PC-3 (cell line): ENCODE data around the gene PREX1.

ENCODE experiments used
- EZH2 ChIP-seq: fragments of 300-600 bp; sonication (generic); IDR thresholded peaks from one replicate; pipeline ENCODE4 v1.6.1; 2017; ENCODE audit warnings: antibody characterized with exemption, mild to moderate bottlenecking, low read length; ENCODE audit not compliant: unreplicated experiment
- TF ChIP-seq, protein P1 (sequence below): fragments of 300-600 bp; sonication (generic); conservative IDR thresholded peaks from 2 replicates; pipeline ENCODE4 v1.5.1; 2017; ENCODE audit warnings: antibody characterized with exemption, low read depth, mild to moderate bottlenecking, low read length

DNA sequence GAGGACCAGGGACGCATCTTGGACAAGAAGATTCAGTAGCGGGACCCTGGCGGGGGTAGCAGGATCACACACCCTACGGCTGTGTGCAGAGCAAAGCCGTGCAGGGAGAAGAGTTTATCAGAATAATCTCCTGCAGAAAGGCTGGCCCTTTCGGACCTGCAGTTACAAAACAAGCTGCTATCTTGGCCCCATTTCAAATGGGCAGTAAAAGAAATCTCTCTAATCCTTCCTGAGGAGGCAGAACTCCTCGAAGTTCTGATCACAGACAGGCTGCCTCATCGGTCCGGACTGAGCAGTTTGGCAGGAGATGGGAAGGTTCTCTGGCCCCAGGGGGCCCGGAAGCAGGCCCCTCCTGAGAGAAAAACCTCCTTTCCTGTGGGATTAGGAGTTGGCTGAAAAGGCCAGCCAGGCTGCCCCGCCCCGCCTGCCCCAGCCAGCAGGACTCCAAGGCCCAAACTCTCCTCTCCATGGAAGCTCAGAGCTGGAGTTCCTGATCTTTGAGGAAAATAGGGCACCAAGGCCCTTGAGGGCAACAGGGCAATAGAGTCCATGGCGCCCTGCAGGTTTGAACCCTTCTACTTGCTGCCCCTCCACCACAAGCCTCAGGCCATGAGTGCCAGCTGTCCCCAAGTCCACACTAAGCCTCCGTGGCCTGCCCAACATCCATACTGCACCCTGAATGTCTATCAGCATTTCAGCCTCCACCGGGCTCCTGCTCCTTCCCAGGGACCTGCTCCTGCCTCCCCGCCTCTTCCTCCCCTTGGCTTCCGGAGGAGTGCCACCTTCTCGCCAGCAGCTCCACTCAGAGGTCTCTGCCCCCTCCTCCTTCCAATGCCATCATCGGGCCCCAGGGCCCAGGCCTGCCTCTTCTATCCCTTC lies 141.3 kb downstream of the PREX1 start:
- no peak for TF ChIP-seq EZH2
- TF ChIP-seq, protein P1, sequence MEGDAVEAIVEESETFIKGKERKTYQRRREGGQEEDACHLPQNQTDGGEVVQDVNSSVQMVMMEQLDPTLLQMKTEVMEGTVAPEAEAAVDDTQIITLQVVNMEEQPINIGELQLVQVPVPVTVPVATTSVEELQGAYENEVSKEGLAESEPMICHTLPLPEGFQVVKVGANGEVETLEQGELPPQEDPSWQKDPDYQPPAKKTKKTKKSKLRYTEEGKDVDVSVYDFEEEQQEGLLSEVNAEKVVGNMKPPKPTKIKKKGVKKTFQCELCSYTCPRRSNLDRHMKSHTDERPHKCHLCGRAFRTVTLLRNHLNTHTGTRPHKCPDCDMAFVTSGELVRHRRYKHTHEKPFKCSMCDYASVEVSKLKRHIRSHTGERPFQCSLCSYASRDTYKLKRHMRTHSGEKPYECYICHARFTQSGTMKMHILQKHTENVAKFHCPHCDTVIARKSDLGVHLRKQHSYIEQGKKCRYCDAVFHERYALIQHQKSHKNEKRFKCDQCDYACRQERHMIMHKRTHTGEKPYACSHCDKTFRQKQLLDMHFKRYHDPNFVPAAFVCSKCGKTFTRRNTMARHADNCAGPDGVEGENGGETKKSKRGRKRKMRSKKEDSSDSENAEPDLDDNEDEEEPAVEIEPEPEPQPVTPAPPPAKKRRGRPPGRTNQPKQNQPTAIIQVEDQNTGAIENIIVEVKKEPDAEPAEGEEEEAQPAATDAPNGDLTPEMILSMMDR, result no peak
